CD4-positive, alpha-beta T cell treated with Interleukin-12 subunit alpha and Interleukin-12 subunit beta, for 1 hour (primary cell): ENCODE measurements around the gene ISOC2.
"Not testable (repeated sequence)": the region's sequence is repeated elsewhere in the genome, so short reads cannot be mapped to it uniquely, and the experiment has no call there.

Experiments used
- DNase-seq: peaks from one replicate; pipeline ENCODE4 v3.0.0-alpha.2; 2020

The ISOC2 gene

DNA sequence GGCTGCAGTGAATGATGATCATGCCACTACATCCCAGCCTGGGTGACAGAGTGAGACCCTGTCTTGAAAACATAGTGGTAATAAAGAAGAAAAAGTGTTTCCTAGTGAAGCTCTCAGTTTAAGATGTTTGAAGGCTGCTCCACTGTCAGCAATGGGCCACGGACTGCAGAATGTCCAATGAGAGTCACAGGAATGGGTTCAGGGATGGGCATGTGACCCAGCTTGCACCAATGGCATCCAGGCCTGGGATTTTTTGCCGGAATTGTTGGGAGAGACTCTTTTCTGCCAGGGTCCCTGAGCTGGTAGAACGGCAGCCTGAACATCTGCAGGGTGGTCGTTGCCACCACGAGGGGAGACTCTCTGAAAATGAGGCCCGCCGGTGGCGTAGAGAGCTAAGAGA is 24.6 kb downstream of the ISOC2 start:
- DNase-seq: no peak

DNA sequence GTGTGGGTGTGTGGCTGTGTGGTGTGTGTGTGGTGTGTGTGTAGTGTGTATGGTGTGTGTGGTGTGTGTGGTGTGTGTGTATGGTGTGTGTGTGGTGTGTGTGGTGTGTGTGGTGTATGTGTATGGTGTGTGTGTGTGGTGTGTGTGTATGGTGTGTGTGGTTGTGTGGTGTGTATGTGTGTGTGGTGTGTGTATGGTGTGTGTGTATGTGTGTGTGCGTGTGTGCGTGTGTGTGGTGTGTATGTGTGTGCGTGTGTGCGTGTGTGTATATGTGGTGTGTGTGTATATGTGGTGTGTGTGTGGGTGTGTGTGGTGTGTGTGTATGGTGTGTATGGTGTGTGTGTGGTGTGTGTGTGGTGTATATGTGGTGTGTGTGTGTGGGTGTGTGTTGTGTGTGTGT is 26.4 kb downstream of the ISOC2 start:
- DNase-seq: no peak

DNA sequence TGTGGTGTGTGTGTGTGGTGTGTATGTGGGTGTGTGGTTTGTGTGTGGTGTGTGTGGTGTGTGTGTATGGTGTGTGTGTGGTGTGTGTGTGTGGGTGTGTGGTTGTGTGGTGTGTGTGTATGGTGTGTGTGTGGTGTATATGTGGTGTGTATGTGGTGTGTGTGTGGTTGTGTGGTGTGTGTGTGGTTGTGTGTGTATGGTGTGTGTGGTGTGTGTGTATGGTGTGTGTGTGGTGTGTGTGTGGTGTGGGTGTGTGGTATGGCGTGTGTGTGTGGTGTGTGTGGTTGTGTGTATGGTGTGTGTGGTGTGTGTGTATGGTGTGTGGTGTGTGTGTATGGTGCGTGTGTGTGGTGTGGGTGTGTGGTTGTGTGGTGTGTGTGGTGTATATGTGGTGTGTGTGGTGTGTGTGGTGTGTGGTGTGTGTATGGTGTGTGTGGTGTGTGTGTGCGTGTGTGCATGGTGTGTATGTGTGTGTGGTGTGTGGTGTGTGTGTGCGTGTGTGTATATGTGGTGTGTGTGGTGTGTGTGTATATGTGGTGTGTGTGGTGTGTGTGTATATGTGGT is 27.0 kb downstream of the ISOC2 start:
- DNase-seq: no peak

GRCh38 chr19:55433292-55433691 is 28.1 kb downstream of the ISOC2 start:
- no peak for DNase-seq

DNA sequence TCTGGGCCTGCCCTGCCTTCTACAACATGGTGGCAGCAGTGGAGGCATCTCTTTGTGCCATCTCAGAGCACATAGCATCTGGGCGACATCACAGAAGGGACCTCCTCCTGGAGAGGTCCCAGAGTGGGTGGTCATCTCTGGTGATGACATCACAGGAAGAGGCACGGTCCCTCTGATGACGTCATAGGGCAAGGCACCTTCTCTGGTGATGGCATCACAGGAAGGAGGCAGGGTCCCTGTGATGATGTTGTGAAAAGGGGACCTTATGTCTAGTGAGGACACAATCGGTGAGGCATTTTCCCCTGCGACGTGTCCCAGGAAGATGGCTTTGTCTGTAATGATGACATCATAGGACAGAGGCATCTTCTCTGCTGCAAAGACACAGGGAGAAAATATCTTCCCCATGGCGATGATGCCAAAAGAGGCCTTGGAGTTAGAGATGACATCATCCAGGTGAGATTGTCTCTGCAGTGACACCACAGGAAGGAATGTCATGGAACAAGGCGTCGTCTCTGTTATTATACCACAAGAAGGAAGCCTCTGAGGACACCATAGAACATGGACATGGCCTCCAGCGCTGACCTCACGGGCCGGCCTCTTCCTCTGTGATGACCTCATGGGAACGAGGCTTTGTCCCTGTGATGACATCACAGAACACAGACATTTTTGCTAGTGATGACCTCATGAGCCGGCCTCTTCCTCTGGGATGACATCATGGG is 29.0 kb downstream of the ISOC2 start:
- no peak for DNase-seq

GRCh38 chr19:55431183-55431582 is 30.3 kb downstream of the ISOC2 start:
- DNase-seq: no peak

GRCh38 chr19:55426042-55426441 is 35.4 kb downstream of the ISOC2 start:
- no peak for DNase-seq

DNA sequence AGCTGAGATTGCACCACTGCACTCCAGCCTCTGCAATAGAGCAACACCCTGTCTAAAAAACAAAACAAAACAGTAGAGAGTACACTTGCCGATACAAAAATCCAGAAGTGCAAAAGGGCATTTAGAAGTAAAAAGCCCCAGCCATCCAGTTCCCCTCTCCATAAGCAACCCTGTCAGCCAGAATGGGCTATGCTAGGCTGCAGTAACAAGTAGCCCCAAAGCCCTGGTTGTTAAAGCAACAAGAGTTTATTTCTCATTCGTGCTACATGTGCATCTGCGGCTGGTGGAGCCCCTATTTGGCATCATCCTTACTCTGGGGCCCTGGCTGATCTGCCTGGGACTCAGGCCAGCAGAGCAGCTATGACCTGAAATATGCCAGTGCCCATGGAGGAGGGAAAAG is 36.9 kb downstream of the ISOC2 start:
- no peak for DNase-seq

DNA sequence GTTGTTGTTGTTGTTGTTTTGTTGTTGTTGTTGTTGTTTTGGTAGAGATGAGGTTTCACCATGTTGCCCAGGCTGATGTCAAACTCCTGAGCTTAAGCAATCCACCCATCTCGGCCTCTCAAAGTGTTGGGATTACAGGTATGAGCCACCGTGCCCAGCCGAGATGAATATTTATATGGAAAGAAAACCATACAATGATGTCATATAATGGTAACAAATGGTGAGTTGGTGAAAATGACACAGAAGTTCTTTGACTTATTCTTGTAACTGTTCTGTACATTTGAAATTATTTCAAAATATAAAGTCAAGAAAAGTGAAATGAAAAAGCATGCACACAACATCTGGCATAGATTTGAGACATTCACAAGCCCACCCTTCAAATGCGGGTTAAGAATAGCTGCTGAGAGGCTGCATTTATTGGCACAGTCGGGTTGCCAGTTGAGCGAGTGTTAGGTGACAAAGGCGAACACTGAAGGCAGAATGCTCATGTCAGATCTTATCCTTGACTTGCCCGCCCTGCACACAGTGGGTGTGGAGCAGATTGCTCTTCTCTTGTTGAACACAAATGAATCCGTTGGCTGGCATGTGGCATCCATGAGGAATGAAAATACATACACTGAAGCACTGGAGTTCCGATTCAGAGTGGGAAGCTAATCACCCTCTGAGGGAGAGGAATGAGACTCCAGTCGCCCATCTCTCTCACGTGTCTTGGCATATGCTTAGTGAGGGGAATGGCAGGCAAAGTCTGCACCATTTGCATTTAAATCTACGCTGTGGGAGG is 38.0 kb downstream of the ISOC2 start:
- no peak for DNase-seq

- peak; percentile 56 for DNase-seq
These were observed 40.2 kb downstream of the ISOC2 start for GRCh38 chr19:55421281-55421680.

GRCh38 chr19:55419624-55420236 is 41.7 kb downstream of the ISOC2 start:
- no peak for DNase-seq

GRCh38 chr19:55419103-55419502 is 42.3 kb downstream of the ISOC2 start:
- no peak for DNase-seq

DNA sequence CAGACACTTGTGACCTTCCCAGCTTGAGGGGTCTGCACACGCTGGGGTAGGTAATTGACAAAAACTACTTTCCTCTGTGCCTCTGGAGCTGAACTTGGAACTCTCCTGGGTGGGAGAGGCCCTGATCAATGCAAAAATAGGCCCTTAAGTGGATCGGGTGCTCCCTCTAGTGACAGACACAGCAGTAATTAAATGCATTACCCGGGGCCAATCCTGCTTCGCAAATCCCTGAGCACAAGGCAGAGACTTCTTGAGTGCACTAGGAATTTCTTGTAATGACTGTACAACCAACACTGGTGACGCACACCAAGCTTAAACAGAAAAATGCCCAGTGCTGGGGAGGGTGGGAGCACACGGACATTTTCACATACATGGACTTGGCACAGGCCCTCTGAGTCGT is 43.3 kb downstream of the ISOC2 start:
- DNase-seq: peak; percentile 73

GRCh38 chr19:55410168-55410567 is 51.3 kb downstream of the ISOC2 start:
- DNase-seq: no peak

DNA sequence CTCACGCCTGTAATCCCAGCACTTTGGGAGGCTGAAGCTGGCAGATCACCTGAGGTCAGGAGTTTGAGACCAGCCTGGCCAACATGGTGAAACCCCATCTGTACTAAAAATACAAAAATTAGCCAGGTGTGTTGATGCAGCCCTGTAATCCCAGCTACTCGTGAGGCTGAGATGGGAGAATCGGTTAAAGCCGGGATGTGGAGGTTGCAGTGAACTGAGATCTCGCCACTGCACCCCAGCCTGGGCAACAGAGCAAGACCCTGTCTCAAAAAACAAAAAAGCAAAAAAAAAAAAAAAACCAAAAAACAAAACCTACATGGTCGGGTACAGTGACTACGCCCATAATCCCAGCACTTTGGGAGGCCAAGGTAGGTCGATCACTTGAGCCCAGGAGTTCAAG is 52.3 kb downstream of the ISOC2 start:
- DNase-seq: not testable (repeated sequence)

- no peak for DNase-seq
These were observed 52.9 kb downstream of the ISOC2 start for GRCh38 chr19:55408533-55408872.

- DNase-seq: peak; percentile 99
These were observed 53.5 kb downstream of the ISOC2 start for GRCh38 chr19:55407800-55408532.

DNA sequence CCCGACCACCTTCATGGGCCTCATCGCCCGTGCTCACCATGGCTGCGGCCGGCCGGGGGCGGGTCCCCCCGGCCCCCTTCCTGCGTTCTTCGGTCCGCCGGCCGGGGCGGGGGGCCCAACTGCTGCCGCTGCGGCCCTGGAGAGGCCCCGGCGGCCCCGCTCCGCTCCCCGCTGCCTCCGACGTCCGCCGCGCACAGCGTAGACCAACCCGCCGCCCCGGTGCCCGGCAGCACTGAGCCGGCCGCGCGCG is 54.0 kb downstream of the ISOC2 start, which contains the start of gene UBE2S:
Gene UBE2S (minus strand): TSS at position 239 of the 250 bp plus-strand sequence. CDS start 199 bp downstream, at position 40.
- DNase-seq: not testable (repeated sequence)

DNA sequence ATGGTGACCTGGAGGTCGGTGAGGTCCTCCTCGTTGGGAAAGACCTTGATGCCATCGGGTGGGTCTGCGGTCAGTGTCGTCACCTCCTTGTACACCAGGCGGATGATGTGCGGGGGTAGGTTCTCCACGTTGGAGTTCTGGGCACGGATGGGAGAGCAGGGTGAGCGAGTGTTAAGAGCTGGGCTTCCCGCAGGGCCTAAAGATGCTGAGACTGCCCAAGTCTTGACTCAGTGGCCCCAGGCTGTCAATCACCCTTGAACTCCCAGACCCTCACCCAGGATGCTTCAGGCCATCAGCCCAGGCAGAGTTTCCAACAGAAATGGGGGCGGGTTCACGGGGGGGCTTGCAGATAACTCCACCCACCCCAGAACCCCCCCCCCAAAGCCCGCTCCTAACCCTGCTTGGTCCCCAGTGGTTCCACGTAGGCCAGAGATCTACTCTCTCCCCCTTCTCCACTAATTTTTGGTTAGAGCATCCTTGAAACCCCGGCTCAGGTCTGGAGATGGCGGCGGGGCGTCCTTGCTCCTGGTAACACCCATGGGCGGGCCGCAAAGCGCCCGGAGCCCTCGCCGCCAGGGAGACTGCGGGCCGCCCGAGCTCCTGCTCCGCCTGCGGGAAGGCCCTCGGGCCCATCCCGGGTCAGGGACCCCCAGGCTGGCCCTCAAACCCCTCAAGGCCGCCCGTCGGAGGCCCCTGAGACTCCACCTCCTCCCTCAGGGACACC is 54.5 kb downstream of the ISOC2 start:
- no peak for DNase-seq

DNA sequence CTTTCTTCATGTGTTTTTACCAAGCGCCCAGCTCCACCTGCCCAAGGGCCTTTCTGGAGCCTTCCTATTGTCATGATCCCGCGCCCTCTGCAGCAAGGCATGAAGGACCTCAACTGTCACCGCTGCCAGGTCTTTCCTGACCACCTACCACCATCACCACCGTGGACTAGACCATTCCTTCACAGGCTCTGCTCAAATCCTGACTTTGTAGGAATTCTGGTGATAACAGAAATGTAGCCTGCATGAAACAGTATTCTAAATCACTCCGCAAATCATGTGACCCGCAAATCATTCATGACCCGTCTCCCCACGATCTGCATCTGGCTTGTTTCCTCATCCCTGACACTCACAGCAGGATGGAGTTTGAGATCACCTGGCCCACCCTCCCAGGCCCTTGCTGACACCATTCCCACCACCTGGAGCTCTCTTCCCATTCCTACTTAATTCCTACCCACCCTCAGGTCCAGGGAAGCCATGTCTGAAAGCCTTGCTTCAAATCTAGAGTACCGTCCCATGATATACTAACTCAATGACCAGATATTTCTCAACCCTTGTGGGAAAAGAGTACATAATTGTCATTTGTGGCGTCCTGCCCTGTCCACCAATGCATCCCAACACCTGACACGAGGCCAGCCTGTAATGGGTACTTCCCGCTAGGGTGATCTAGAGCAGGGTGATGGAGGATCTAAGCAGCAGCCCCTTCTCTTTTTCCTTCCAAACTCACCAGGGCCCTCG is 55.2 kb downstream of the ISOC2 start:
- DNase-seq: no peak

DNA sequence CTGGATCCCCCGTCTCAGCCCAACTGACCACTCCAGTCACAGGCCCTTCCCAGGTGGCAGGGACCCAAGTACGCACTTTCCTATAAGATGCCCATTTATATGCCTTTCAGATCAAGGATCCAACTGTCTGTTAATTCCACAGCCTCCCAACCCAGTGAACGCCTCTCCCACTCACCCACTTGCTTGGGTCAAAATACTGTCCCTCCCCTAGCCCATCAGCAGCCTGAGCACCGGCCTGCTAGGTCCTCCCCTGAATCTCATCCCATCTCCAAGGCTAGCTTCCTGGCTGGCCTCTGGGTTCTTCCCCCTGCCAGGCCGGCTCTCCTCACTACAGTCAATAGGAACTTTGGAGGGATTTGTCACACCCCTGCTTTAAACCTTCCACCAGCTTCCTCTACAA is 55.8 kb downstream of the ISOC2 start:
- DNase-seq: no peak
